HepG2 (cell line): ENCODE results near the gene PLEKHH3. TPM values are rescaled to one million over a fixed set of nuclear protein-coding genes. Genes with fewer than 3 reads are reported as not detected.
A peak's percentile ranks its signal among the peaks of the same experiment; 100 is the strongest.

Source experiments
- CHD4 ChIP-seq: fragments of 200-600 bp; sonication (generic); IDR thresholded peaks from 2 replicates; pipeline ENCODE4 v1.7.0; 2017; ENCODE audit warnings: mild to moderate bottlenecking, low read length, borderline replicate concordance
- CREM ChIP-seq, 2 experiments: sonication (generic) in 1 of 2; formaldehyde crosslinking in 1 of 2; IDR thresholded peaks; 2 replicates each; pipeline versions ENCODE4 v1.4.0 to v1.6.1; 2016 to 2020; ENCODE audit warnings: antibody characterized with exemption in 1 of 2, mild to moderate bottlenecking in 1 of 2, missing genetic modification reagents in 1 of 2
- GMEB1 ChIP-seq: sonication (generic); formaldehyde crosslinking; IDR thresholded peaks from 2 replicates; pipeline ENCODE4 v1.5.1; 2020; ENCODE audit warnings: missing genetic modification reagents, mild to moderate bottlenecking, borderline replicate concordance
- HNF1B ChIP-seq: sonication (generic); formaldehyde crosslinking; IDR thresholded peaks from 2 replicates; pipeline ENCODE4 v1.5.1; 2020; ENCODE audit warnings: mild to moderate bottlenecking, moderate library complexity, missing genetic modification reagents
- HNRNPK ChIP-seq: fragments of 200-400 bp; formaldehyde crosslinking; IDR thresholded peaks from 2 replicates; pipeline ENCODE4 v1.6.1; 2018; ENCODE audit warnings: low read length, low read depth, moderate library complexity, mild to moderate bottlenecking; ENCODE audit not compliant: poor library complexity, severe bottlenecking
- MXI1 ChIP-seq: IDR thresholded peaks from 3 replicates; pipeline ENCODE4 v1.6.1; 2012; ENCODE audit warnings: low read depth, low read length, inconsistent platforms, borderline replicate concordance
- SNRNP70 ChIP-seq: fragments of 200-400 bp; formaldehyde crosslinking; IDR thresholded peaks from 2 replicates; pipeline ENCODE4 v1.6.1; 2017; ENCODE audit warnings: mild to moderate bottlenecking, low read depth, low read length, moderate library complexity
- TBX2 ChIP-seq: sonication (generic); formaldehyde crosslinking; IDR thresholded peaks from 2 replicates; pipeline ENCODE4 v1.5.0; 2020; ENCODE audit warnings: missing genetic modification reagents, mild to moderate bottlenecking, borderline replicate concordance
- THAP8 ChIP-seq: sonication (generic); formaldehyde crosslinking; IDR thresholded peaks from 2 replicates; pipeline ENCODE4 v1.5.1; 2020; ENCODE audit warnings: missing genetic modification reagents, mild to moderate bottlenecking, borderline replicate concordance
- ZNF432 ChIP-seq: sonication (generic); formaldehyde crosslinking; IDR thresholded peaks from 2 replicates; pipeline ENCODE4 v1.5.0; 2020; ENCODE audit warnings: missing genetic modification reagents, mild to moderate bottlenecking, borderline replicate concordance
- polyA plus RNA-seq, 8 experiments: library from polyadenylated mRNA; depleted of rRNA in 3 of 8; stranded (reverse) in 7 of 8; unstranded in 1 of 8; fragments of >200 nt; fragmentation: Illumina TruSeq in 4 of 8; extraction: Trizol in 4 of 8; gene quantifications; 2 replicates each; pipeline versions ENCODE4 v1.2.1 to v1.2.3, GENCODE V29; 2011 to 2016; ENCODE audit warnings: low read depth in 4 of 8, missing spikeins in 1 of 8, mixed read lengths in 1 of 8; ENCODE audit not compliant: insufficient read depth in 1 of 8
- total RNA-seq, 5 experiments: library from RNA; depleted of rRNA; stranded (reverse); fragments of >200 nt; fragmentation: Illumina TruSeq; extraction: Trizol; gene quantifications; 2 replicates each; pipeline ENCODE4 v1.2.3, GENCODE V29; 2016; ENCODE audit warnings: low read depth in 1 of 5

PLEKHH3 gene
- total and polyA plus RNA-seq, 2 of the 13 experiments (the other 11 are each of a cell fraction or from before 2014, with no cell fraction given): 6.0 to 19.9 TPM

- TF ChIP-seq GMEB1 (CRISPR knock-in tag): 0 out of 2 replicates have a peak, but pooled peaks have one; percentile 2
- TF ChIP-seq SNRNP70: no peak
- TF ChIP-seq TBX2 (CRISPR knock-in tag): no peak
- TF ChIP-seq HNF1B (CRISPR knock-in tag): peak; percentile 61; the same call in 1 of the 2 replicates
- no peak for TF ChIP-seq MXI1
- TF ChIP-seq CHD4: 0 out of 2 replicates have a peak, but pooled peaks have one; percentile 42
- 0 out of 2 replicates have a peak, but pooled peaks have one; percentile 8 for TF ChIP-seq ZNF432 (CRISPR knock-in tag)
- peak; percentile 93 for TF ChIP-seq HNRNPK
- TF ChIP-seq THAP8 (CRISPR knock-in tag): 0 out of 2 replicates have a peak, but pooled peaks have one; percentile 34
- TF ChIP-seq CREM (IDR thresholded peaks at IDR 0.05): no peak
- TF ChIP-seq CREM (CRISPR knock-in tag; IDR thresholded peaks at IDR 0.05): no peak
Observed at GRCh38 chr17:42675348-42675964, 1.3 kb downstream of the PLEKHH3 start (continued).
